Right lung (tissue), 10 donors: ENCODE measurements around the gene HCN2. TPM values are rescaled to one million over a fixed set of nuclear protein-coding genes. Genes with fewer than 3 reads are reported as not detected.
A peak's percentile ranks its signal among the peaks of the same experiment; 100 is the strongest.

Experiments
- DNase-seq, 2 donors: peaks; one replicate each; pipeline ENCODE4 v3.0.0-alpha.2; 2013
- long read RNA-seq, 8 donors: transcript quantifications; one replicate each; lab custom pipeline, GENCODE V29; 2026
- polyA plus RNA-seq, 5 donors: library from polyadenylated mRNA; unstranded; fragments of 120-200 nt; gene quantifications; one replicate each; pipeline versions ENCODE4 v1.2.1 to v1.2.3, GENCODE V29; 2013; ENCODE audit warnings: inconsistent platforms in 1 of 5, low replicate concordance in 1 of 5; ENCODE audit not compliant: insufficient read length in 5 of 5, insufficient read depth in 1 of 5

HCN2 gene
- under 1 TPM; 0.05 to 0.15 (median 0.13) TPM for polyA plus RNA-seq
- long read RNA-seq, donor 1, partial matches to known transcripts = 5 of 33 reads
- long read RNA-seq, donor 1, other reads (novel, unspliced or antisense) = 28 of 33 reads
- long read RNA-seq, donor 2 = 0 reads
- long read RNA-seq, donor 3 = 0 reads
- long read RNA-seq, donor 4 = 0 reads
- long read RNA-seq, donor 5 = 0 reads
- long read RNA-seq, donor 6 = 0 reads
- long read RNA-seq, donor 7 = 0 reads
- long read RNA-seq, donor 8 = 0 reads

DNA sequence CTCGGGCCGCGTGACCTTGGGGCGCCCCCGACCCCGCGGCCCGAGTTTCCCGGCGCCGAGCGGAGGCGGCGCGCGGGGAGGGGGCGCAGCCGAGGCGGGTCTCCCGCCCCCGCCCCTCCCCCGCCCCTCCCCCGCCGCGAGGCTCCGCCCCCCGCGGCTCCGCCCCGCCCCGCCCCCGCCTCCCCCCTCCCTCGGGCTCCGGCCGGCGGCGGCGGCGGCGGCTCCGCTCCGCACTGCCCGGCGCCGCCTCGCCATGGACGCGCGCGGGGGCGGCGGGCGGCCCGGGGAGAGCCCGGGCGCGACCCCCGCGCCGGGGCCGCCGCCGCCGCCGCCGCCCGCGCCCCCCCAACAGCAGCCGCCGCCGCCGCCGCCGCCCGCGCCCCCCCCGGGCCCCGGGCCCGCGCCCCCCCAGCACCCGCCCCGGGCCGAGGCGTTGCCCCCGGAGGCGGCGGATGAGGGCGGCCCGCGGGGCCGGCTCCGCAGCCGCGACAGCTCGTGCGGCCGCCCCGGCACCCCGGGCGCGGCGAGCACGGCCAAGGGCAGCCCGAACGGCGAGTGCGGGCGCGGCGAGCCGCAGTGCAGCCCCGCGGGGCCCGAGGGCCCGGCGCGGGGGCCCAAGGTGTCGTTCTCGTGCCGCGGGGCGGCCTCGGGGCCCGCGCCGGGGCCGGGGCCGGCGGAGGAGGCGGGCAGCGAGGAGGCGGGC lies at the start of gene HCN2:
Gene HCN2 (plus strand): TSS at position 189 of the 703 bp plus-strand sequence. CDS start 65 bp downstream, at position 254.
- DNase-seq = no peak

DNA sequence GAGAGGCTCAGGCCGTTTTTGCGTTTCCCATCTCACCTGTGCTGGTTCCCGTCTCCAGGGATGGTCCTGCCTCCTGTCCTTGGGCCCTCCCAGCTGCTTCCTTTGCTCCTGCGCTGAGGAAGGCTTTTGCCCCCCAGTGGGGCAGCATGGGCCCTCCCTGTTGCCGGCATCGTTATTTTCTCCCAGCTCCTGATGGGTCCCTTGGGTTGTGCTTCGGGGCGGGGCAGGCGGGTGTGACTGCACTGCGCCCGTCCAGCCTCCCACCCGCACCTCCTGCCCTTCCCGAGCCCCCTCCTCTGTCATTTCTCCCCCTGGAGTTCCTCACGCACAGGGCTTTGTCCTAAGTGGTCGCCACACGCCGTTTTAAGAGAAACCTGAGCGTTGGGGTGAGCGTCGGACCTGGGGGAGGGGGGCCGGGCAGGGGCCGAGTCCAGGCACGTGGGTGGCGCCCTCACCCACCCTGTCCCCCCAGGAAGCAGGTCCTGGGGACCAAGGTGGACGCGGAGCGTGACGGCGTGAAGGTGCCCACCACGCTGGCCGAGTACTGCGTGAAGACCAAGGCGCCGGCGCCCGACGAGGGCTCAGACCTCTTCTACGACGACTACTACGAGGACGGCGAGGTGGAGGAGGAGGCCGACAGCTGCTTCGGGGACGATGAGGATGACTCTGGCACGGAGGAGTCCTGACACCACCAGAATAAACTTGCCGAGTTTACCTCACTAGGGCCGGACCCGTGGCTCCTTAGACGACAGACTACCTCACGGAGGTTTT lies 48.6 kb upstream of the HCN2 start:
- DNase-seq = no peak

DNA sequence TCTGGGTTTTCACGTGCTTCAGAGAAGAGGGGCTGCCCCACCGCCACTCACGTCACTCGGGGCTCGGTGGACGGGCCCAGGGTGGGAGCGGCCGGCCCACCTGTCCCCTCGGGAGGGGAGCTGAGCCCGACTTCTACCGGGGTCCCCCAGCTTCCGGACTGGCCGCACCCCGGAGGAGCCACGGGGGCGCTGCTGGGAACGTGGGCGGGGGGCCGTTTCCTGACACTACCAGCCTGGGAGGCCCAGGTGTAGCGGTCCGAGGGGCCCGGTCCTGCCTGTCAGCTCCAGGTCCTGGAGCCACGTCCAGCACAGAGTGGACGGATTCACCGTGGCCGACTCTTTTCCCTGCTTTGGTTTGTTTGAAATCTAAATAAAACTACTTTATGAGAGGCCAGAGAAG lies 48.0 kb upstream of the HCN2 start:
- no peak for DNase-seq

DNA sequence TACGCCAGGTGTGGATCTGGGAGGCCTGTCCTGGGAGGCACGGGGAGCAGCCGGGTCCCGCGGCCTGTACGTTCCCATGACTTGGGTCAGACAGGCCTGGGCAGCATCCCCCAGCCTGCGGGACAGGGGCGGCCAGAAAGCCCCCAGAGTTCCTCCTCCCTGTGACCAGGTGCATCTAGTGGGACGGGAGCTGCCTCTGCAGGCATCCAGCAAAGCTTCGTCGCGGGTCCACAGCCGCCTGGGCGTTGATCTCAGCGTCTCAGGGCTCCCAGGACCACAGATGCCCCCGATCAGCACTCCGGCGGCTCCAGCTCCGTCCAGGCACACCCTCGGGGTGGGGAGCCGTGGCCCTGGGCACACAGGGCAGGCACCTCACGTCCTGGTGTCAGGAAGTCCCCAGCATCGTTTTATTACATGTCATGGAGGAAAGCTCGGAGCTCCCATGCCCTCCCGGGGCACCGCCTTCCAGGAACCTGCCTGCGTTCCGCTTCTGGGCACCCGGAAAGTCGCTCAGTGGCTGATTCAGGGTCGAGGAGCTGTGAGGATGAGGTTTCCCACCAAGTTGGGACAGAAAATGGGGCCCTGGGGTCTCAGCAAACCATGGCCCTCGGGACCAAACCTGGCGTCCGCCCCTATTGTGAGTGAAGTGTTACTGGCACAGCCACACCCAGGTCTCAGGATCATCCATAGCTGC lies 47.4 kb upstream of the HCN2 start:
- no peak for DNase-seq

DNA sequence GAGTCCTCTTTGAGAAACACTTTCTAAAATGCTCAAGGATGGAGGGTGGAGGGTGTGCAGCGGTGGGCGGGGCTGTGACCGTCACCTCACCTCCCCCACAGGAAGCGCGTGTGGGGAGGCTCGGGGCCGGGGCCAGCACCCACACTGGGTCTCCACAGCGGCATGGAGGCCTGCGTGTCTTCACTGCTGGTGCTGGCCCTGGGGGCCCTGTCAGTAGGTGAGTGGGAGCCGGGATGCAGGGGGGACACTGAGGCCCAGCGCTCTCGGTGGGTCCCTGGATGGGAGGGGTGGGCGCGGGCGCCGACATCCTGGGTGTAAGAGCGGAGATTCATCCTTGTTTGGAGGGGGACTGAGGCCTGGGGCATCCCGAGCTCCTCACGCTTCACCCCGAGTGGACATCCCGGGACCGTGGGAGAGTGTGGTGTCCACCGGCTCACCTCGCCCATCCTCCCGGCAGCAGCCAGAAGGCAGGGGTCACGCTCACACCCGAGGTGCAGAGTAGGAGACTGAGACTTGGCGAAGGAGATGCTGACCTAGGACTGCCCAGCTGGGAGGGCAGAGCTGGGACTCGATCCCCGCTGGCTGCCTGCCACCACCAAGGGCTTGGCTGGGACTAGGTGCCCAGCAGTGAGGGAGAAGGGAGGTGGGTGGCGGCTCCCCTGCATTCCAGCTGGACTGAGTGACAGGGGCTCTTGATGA lies 45.6 kb upstream of the HCN2 start, which contains the start of gene GZMM:
Gene GZMM (plus strand): TSS at position 144 of the 699 bp plus-strand sequence. CDS start 19 bp downstream, at position 163.
- no peak for DNase-seq

DNA sequence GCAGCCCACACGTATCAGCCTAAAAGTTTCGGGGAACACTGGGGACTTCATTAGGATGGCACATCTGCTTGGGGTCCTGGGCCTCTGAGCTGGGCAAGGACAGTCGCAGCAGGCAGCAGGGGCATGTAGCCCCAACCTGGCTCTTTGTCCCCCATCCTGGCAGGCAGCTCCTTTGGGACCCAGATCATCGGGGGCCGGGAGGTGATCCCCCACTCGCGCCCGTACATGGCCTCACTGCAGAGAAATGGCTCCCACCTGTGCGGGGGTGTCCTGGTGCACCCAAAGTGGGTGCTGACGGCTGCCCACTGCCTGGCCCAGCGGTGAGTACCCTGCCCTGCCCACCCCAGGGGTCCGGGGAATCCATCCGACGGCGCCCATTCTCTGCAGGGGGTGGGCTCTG lies 42.6 kb upstream of the HCN2 start:
- DNase-seq = no peak

DNA sequence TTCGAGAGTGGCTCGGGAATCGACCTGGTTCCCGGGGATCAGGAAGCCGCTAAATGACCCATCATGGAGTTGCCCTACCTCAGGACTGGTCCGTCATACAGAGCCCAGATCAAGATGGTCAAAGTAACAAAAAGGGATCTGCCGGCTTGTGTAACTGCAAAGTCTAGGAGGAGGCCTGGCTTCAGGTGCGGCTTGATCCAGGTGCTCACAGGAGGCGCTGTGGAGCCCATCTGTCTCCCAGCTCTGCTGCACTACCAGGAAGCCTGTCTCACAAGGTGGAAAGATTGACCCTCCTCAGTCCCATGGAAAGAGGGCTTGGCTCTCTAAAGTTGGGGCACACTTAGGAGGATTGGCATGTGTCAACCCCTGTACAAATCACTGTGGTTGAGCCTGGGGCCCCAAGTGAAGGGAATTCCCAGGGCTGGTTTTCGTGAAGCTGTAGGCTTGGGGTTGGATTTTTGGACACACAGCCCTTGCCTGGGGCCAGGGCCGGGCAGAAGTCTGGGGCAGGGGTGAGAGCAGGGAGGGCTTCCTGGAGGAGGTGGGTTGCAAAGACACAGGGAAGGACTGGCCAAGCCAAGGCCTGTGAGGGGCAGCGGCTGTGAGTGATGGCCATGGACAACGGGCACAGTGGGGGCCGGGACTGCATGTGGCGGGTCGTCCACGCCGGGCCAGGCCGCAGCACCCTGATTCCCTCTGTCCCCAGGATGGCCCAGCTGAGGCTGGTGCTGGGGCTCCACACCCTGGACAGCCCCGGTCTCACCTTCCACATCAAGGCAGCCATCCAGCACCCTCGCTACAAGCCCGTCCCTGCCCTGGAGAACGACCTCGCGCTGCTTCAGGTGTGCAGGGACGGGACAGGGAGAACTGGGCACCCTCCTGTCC lies 41.6 kb upstream of the HCN2 start:
- DNase-seq = no peak

DNA sequence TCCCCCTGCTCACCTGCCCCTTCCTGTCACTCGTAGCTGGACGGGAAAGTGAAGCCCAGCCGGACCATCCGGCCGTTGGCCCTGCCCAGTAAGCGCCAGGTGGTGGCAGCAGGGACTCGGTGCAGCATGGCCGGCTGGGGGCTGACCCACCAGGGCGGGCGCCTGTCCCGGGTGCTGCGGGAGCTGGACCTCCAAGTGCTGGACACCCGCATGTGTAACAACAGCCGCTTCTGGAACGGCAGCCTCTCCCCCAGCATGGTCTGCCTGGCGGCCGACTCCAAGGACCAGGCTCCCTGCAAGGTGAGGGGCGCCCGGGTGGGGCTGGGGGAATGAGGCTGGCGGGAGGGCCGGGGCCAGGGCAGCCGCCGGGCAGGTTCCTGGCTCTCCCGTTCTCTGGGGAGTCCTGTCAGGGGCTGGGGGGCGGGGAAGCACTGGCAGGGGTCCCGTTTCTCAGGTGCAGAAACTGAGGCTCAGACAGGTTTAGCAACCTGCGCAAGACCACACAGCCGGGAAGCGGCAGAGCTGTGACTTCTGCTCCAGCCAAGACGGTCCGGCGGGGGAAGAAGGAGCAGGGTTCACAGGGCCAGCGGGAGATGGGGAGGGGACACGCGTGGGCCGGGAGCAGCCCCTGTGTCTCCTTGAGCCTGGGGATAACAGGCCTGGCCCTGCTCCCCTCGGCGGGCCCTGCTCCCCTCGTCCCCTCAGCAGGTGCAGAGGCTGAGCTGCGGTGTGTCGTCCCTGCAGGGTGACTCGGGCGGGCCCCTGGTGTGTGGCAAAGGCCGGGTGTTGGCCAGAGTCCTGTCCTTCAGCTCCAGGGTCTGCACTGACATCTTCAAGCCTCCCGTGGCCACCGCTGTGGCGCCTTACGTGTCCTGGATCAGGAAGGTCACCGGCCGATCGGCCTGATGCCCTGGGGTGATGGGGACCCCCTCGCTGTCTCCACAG lies 40.5 kb upstream of the HCN2 start:
- no peak for DNase-seq

DNA sequence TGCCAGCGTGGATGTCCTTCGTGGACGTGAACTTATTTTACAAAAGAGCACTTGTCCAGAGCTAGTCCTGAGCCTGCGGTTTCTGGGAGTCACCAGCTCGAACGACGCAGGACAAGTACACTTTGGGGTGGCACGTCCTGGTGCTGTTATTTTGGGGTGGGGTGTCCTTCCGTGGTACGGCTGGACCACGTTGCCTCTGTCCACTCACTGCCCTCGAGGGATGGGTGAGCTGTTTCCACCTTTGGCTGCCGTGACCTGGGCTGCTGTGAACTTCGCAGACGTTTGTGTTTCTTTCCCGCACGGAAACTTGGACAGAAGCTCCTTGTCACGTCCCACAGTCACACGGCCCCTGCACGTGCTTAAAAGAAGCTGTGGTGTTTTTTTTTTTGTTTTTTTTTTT lies 34.9 kb upstream of the HCN2 start:
- no peak for DNase-seq

DNA sequence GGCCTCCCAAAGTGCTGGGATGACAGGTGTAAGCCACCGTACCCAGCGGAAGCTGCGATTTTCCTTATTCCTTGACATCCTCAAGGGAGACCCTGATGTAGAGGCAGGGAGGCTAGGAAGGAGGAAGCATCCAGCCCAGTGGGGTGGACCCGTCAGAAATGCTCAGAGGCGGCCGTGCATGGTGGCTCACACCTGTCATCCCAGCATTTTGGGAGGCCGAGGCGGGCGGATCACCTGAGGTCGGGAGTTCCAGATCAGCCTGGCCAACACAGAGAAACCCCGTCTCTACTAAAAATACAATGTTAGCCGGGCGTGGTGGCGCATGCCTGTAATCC lies 34.2 kb upstream of the HCN2 start:
- no peak for DNase-seq

DNA sequence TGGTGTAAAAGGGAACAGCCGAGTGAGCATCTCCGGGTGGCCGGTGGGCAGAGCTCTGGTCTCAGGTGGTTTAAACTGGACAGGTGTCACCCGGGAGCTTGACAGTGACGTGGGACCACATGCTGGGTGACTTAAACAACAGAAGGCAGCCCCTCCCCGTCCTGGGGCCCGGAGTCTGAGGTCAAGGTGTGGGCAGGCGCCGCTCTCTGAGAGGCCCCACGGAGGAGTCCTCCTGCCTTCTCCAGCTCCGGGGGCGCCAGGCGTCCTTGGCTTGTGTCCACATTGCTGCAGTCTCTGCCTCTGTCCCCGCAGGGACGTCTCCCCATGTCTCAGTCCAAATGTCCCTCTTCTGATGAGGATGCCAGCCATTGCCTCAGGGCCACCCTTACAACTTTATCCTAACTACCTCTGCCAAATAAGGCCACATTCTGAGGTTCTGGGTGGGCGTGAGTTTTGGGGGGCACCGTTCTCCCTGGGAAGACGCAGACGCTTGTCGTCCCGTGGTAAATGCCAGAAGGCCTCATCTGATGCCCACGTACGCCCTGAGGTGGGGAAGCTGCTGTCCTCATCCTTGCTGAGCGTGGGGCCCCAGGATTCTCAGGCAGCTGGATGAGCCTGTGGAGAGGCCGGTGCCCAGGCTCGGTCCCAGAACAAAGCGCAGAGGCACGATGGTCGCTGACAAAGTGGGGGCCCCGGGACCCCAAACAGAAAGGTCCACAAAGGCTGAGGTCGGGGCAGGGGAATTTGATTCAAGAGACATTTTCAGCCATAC lies 32.9 kb upstream of the HCN2 start:
- no peak for DNase-seq

DNA sequence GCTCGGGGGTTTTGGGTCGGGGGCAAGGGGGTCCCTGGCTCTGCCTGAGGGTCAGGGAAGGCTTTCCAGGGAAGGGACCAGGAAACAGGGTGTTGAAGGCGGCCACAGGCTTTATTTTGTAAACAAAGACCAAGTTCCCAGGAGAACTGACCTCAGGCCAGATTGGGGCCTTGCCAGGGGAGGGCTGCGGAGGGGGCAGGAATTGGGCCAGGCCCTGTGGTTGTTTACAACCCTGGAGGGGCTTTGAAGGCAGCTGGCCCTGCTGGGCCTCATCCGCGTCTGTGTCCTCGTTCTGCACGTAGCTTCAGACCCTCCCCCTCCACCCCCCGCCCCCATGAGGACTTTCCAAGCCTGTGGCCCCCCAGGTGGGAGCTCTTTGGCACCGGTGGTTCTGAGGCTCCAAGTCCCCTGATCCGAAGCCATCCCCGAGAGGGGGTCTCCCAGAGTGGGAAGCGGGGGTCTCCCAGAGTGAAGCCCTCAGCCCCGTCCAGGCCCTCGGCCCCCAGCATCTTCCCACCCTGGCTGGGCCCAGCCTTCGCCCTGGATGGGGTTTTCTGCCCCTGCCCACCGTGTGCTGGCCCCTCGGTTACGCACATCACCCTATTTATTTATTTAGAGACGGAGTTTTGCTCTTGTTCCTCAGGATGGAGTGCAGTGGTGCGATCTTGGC lies 30.8 kb upstream of the HCN2 start:
- DNase-seq = peak; percentile 78 to 90

DNA sequence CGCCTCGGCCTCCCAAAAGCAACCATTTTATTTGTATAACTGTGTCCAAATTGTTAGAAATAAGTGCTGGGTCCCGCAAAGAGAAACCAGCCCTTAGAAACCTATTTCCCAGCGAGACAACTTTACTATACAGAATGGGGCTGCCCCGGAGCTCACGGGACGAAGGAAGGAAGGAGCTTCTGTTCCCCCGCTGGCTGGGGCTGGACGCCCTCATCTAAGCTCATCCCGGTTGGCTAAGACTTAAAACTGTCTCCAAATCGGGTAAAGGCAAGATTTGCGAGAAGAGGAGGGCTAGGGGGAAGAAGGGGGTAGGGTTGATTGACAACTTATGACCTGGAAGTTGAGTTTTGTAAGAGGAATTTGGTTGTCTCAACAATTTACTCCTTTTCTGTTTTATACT lies 29.6 kb upstream of the HCN2 start:
- DNase-seq = no peak

DNA sequence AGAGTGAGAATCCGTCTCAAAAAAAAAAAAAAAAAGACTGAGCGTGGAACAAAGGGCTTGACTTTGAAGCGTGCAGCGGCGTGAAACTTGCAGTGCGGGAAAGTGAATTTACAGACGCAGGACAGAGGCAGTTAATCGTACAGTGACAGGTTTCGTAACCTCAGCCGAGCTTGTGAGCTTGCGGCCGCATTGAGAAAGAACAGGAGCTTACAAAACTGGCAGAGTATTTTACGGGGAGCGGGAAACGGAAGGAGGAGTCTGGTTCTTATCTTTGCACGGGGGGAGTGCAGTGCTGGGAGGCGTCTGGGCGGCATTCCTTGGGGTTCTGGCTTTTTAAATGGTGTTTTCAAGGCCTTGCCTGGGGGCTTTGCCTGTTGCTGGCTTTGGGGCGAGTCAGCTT lies 23.3 kb upstream of the HCN2 start:
- DNase-seq = peak; percentile 46 to 81

DNA sequence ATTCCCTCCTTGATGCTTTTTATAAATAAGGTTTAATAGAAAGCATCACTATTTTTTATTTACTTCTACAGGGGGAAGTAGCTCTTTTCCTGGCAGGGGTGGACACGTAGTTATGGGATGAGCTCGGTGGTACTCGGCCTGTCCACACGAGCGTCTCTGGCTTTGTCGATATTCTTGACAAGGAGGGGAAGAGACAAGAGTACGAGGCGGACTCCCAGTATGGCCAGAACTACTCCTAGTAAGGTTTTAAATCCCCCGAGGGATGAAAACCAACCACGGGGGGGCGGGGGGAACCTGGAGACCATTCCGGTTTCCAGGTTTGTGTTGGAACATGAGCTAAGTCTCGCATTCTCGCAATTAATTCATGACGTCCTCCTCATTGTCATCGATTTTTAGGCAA lies 22.8 kb upstream of the HCN2 start:
- no peak for DNase-seq

DNA sequence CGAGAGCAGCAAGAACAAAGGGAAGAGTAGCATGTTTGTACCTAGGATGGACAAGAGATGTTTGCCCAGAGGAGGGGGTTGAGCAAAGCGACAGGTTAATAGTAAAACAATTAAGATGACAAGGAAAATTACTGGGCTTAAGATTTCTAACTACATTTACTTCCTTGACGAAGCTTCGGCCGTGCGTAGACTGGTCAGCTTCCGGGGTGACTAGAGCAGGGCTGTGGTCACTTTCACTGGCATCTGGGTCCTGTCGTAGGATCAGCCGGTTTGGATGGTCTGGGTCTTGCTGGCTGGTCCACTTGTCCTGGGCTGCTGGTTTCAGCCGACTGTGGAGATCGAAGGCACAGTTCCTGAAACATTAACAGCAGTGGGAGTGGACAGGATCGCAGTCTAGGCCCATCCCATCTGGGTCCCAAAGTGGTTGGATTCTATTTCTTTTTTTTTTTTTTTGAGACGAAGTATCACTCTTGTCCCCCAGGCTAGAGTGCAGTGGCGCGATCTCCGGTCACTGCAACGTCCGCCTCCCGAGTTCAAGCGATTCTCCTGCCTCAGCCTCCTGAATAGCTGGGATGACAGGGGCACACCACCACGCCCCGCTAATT lies 22.3 kb upstream of the HCN2 start:
- no peak for DNase-seq

DNA sequence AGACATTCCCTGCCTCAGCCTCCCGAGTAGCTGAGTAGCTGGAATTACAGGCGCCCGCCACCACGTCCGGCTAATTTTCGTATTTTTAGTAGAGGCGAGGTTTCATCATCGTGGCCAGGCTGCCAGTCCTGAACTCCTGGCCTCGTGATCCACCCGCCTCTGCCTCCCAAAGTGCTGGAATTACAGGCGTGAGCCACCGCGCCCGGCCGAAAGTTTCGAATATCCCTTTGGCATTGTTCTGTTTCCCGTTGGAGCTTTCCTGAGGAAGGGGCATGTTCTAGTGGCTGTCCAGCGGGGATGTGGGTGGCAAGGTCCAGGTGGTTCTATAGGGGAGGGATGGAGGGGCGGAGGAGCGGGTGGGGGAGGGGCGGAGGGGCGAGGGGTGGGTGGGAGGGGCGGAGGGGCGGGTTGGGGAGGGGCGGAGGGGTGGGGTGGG lies 19.4 kb upstream of the HCN2 start:
- no peak for DNase-seq
